Activated CD8-positive, alpha-beta memory T cell treated with anti-CD3 and anti-CD28 coated beads for 1 hour (primary cell): ENCODE data around the gene PRDX5.
A peak's percentile ranks its signal among the peaks of the same experiment; 100 is the strongest.

Experiments used
- DNase-seq, 2 donors: peaks; one replicate each; pipeline ENCODE4 v3.0.0-alpha.2; 2020; ENCODE audit warnings: low read depth in 1 of 2; ENCODE audit errors: extremely low read depth in 1 of 2

The PRDX5 gene

GRCh38 chr11:64317961-64318765 is at the start of gene PRDX5:
PRDX5 (plus strand) TSS chr11:64318121; CDS start chr11:64318216, 95 bp downstream.
- peak; percentile 84 to 85 for DNase-seq

GRCh38 chr11:64268893-64269539 is 48.9 kb upstream of the PRDX5 start:
- DNase-seq: no peak

GRCh38 chr11:64269540-64270220 is 48.2 kb upstream of the PRDX5 start:
- DNase-seq: peak; percentile 90 to 95

- no peak for DNase-seq
Observed at GRCh38 chr11:64275031-64275800, 42.7 kb upstream of the PRDX5 start.

- DNase-seq: no peak
Observed at GRCh38 chr11:64275841-64276240, 42.1 kb upstream of the PRDX5 start.

GRCh38 chr11:64276653-64277431 is 41.1 kb upstream of the PRDX5 start:
- DNase-seq: no peak

- DNase-seq: no peak
Observed at GRCh38 chr11:64278576-64279190, 39.2 kb upstream of the PRDX5 start.

- no peak for DNase-seq
Observed at GRCh38 chr11:64281957-64282770, 35.8 kb upstream of the PRDX5 start.

- no peak for DNase-seq
Observed at GRCh38 chr11:64283092-64283491, 34.8 kb upstream of the PRDX5 start.

- DNase-seq: peak; percentile 70 to 89
Observed at GRCh38 chr11:64284048-64284961, 33.6 kb upstream of the PRDX5 start, which contains the start of gene BAD. BAD (minus strand) TSS chr11:64284665; CDS start chr11:64284368, 297 bp downstream.

- DNase-seq: peak; percentile 71 to 92
Observed at GRCh38 chr11:64284962-64285884, 32.7 kb upstream of the PRDX5 start, which contains the start of gene GPR137. GPR137 (plus strand) TSS chr11:64285848; CDS start chr11:64286525, 677 bp downstream.

GRCh38 chr11:64285885-64286800 is 31.8 kb upstream of the PRDX5 start:
- no peak for DNase-seq

- no peak for DNase-seq
Observed at GRCh38 chr11:64286801-64287159, 31.1 kb upstream of the PRDX5 start.

GRCh38 chr11:64287676-64288352 is 30.1 kb upstream of the PRDX5 start:
- DNase-seq: no peak

- no peak for DNase-seq
Observed at GRCh38 chr11:64288353-64288750, 29.6 kb upstream of the PRDX5 start.
